Neural crest cell (in vitro differentiated cells): ENCODE results near the gene SPATA6L. TPM values are rescaled to one million over a fixed set of nuclear protein-coding genes. Genes with fewer than 3 reads are reported as not detected.
"Not testable (repeated sequence)": the region's sequence is repeated elsewhere in the genome, so short reads cannot be mapped to it uniquely, and the experiment has no call there.

Source experiments
- DNase-seq: peaks from one replicate; pipeline ENCODE4 v3.0.0; 2021; ENCODE audit warnings: low read depth, mixed read lengths, low spot score
- H3K27ac Mint-ChIP-seq: one replicate; pipeline ENCODE4 v1.8.0; 2021; ENCODE audit warnings: mild to moderate bottlenecking, mixed read lengths; ENCODE audit not compliant: unreplicated experiment
- H3K27me3 Mint-ChIP-seq: 2 replicates; pipeline ENCODE4 v1.8.0; 2021; ENCODE audit warnings: low read depth, mild to moderate bottlenecking, mixed read lengths
- H3K36me3 Mint-ChIP-seq: 2 replicates; pipeline ENCODE4 v1.8.0; 2021; ENCODE audit warnings: low read depth, mild to moderate bottlenecking, mixed read lengths
- H3K4me1 Mint-ChIP-seq: 2 replicates; pipeline ENCODE4 v1.8.0; 2021; ENCODE audit warnings: mixed read lengths
- H3K4me3 Mint-ChIP-seq: one replicate; pipeline ENCODE4 v1.8.0; 2021; ENCODE audit warnings: mild to moderate bottlenecking, mixed read lengths
- H3K9me3 Mint-ChIP-seq: 2 replicates; pipeline ENCODE4 v1.8.0; 2021; ENCODE audit warnings: mixed read lengths
- CTCF ChIP-seq: fragments of 200-600 bp; sonication (generic); conservative IDR thresholded peaks from 2 replicates; pipeline ENCODE4 v1.5.0; 2021; ENCODE audit warnings: antibody characterized with exemption, mild to moderate bottlenecking
- total RNA-seq: library from RNA; stranded (reverse); gene quantifications from 2 replicates; pipeline ENCODE4 v1.2.1, GENCODE V29; 2021

The SPATA6L gene
- total RNA-seq, 1 donor from 2014 or later: 0.44 TPM

DNA sequence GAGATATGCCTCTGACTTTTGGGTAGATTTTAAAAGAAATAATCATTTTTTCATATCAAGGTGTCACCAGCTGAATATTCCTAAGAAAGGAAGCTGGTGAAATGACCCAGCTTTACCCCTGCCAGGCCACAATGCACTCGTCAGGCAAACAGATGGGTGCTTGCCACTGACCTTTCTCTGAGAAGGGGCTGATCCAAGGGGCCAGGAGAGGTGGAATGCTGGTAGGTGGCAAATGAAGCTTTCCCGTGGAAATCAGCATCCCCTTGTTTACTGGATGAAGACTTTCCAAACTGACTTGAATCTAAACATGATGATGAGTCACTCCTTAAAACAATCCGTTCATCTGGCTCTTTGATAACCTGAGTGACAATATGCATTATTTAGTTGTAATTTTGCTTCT is 48.5 kb downstream of the SPATA6L start:
- H3K27me3 Mint-ChIP-seq: peaks cover 3% of the 10 kb centered on the region
- DNase-seq: no peak
- peaks cover 8% of the 10 kb centered on the region for H3K4me1 Mint-ChIP-seq
- no peak overlapping the region for H3K27ac Mint-ChIP-seq
- no peak overlapping the region for H3K4me3 Mint-ChIP-seq
- H3K36me3 Mint-ChIP-seq: no peaks in the 10 kb centered on the region
- no peak for TF ChIP-seq CTCF
- no peaks in the 10 kb centered on the region for H3K9me3 Mint-ChIP-seq

DNA sequence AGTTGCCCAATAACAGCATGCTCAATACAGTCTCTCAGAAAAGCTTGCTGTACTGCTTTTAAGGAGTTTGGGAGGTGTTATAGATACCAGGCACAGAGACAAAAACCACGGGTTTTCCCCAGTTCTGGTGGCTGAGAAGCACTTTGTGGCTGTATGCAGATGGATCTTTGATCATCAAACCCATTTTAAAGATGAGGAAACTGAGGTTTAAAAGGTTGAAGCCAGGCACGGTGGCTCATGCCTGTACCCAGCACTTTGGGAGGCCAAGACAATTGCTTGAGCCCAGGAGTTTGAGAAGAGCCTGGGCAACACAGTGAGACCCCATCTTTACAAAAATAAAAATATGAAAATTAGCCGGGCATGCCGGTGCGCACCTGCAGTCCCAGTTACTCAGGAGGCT is 50.5 kb downstream of the SPATA6L start:
- H3K9me3 Mint-ChIP-seq: peaks cover 5% of the 10 kb centered on the region
- no peak overlapping the region for H3K4me3 Mint-ChIP-seq
- TF ChIP-seq CTCF: no peak
- no peak for DNase-seq
- H3K4me1 Mint-ChIP-seq: peaks cover 8% of the 10 kb centered on the region
- peaks cover 3% of the 10 kb centered on the region for H3K27me3 Mint-ChIP-seq
- peaks cover 2% of the 10 kb centered on the region for H3K36me3 Mint-ChIP-seq
- H3K27ac Mint-ChIP-seq: no peak overlapping the region

DNA sequence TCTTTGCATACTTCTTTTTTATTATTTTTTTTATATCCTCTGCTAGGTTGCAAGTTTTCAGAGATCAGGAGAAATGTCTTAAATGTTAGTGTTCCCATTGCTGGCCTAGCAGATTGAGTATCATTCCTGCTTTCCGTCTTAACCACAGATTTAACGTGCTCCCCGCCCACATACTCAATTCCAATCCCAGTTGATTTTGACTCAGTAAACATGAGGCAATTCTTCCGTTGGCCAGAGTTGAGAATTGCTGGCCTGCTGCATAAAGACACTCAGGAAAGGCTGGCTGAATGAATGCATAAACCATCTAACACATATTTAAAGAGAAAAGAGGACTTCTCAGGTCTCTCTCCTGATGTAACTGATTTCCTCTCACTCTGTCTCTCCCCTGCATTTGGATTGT is 51.0 kb downstream of the SPATA6L start:
- peaks cover 5% of the 10 kb centered on the region for H3K9me3 Mint-ChIP-seq
- peaks cover 8% of the 10 kb centered on the region for H3K4me1 Mint-ChIP-seq
- H3K4me3 Mint-ChIP-seq: no peak overlapping the region
- peaks cover 3% of the 10 kb centered on the region for H3K27me3 Mint-ChIP-seq
- peaks cover 2% of the 10 kb centered on the region for H3K36me3 Mint-ChIP-seq
- no peak for DNase-seq
- TF ChIP-seq CTCF: no peak
- H3K27ac Mint-ChIP-seq: no peak overlapping the region

DNA sequence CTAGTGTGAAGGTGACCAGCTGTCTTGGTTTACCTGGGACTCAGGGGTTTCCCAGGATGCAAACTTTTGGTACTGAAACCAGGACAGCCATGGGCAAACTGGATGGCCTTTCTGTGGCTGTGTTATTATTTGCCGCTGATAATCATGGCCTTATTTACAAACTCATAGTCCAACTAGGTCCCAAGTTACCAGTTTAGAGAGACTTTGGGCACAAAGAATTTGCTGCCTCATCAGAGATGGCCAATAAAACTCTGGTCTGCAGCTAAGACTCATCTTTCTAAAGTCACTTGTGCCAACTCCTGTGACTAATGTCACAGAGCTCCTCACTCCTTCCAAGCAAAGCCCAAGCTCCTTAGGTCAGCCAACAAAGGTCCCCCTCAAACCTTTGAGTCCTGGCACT is 51.7 kb downstream of the SPATA6L start:
- no peak for TF ChIP-seq CTCF
- peaks cover 8% of the 10 kb centered on the region for H3K4me1 Mint-ChIP-seq

GRCh38 chr9:4606033-4606432 is 60.2 kb downstream of the SPATA6L start:
- not testable (repeated sequence) for DNase-seq, H3K27ac Mint-ChIP-seq, H3K4me3 Mint-ChIP-seq, H3K9me3 Mint-ChIP-seq, H3K36me3 Mint-ChIP-seq, H3K27me3 Mint-ChIP-seq
- peaks cover 12% of the 10 kb centered on the region for H3K4me1 Mint-ChIP-seq

More for the DNA sequence above, 51.7 kb downstream of the SPATA6L start:
- Mint-ChIP-seq H3K9me3 (peaks cover 5% of the 10 kb centered on the region), H3K27me3 (peaks cover 3% of the 10 kb centered on the region), H3K4me3 (no peak overlapping the region), H3K27ac (no peak overlapping the region), H3K36me3 (peaks cover 2% of the 10 kb centered on the region)
- DNase-seq: no peak

GRCh38 chr9:4604678-4605095 is 61.6 kb downstream of the SPATA6L start:
- Mint-ChIP-seq H3K4me1 (peaks cover 13% of the 10 kb centered on the region), H3K9me3 (peaks cover 3% of the 10 kb centered on the region), H3K27me3 (no peaks in the 10 kb centered on the region), H3K36me3 (no peaks in the 10 kb centered on the region), H3K27ac (no peak overlapping the region), H3K4me3 (no peak overlapping the region)
- peak; percentile 66 for DNase-seq
- peak; percentile 82 for TF ChIP-seq CTCF
